ENCODE results near the gene USB1.
A peak's percentile ranks its signal among the peaks of the same experiment; 100 is the strongest.
"Not testable (repeated sequence)": the region's sequence is repeated elsewhere in the genome, so short reads cannot be mapped to it uniquely, and the experiment has no call there.

The USB1 gene

GRCh38 chr16:57996406-57997175, 4.6 kb upstream of the USB1 start:
- DNase-seq, result no peak

- no peak for DNase-seq
Observed at GRCh38 chr16:57997176-57997527, 4.1 kb upstream of the USB1 start.

- DNase-seq, result no peak
Observed at GRCh38 chr16:57997528-57998265, 3.5 kb upstream of the USB1 start.

- DNase-seq, result peak; percentile 81 to 83
Observed at GRCh38 chr16:57998486-57998885, 2.7 kb upstream of the USB1 start.

- no peak for DNase-seq
Observed at GRCh38 chr16:57998992-57999365, 2.2 kb upstream of the USB1 start.

- peak; percentile 3 to 38 for DNase-seq
Observed at GRCh38 chr16:57999366-57999970, 1.7 kb upstream of the USB1 start.

- no peak for DNase-seq
Observed at GRCh38 chr16:57999971-58000705, 1.1 kb upstream of the USB1 start, which contains the start of gene ZNF319. Gene ZNF319 (minus strand): TSS chr16:58000672. CDS start chr16:57998265, 2,407 bp downstream.

- DNase-seq, result no peak
Observed at GRCh38 chr16:58001781-58002415, 691 bp downstream of the USB1 start.

- DNase-seq, result no peak
Observed at GRCh38 chr16:58002416-58002800, 1.2 kb downstream of the USB1 start.

- DNase-seq, result no peak
Observed at GRCh38 chr16:58002936-58003335, 1.7 kb downstream of the USB1 start.

GRCh38 chr16:58004736-58005135, 3.5 kb downstream of the USB1 start:
- not testable (repeated sequence) for DNase-seq

GRCh38 chr16:58009856-58010416, 8.7 kb downstream of the USB1 start:
- no peak for DNase-seq

- no peak for DNase-seq
Observed at GRCh38 chr16:58010886-58011285, 9.7 kb downstream of the USB1 start.

GRCh38 chr16:58011652-58012051, 10.4 kb downstream of the USB1 start:
- no peak for DNase-seq

GRCh38 chr16:58012481-58012880, 11.3 kb downstream of the USB1 start:
- DNase-seq, result no peak

- no peak for DNase-seq
Observed at GRCh38 chr16:58013201-58013956, 12.2 kb downstream of the USB1 start.

GRCh38 chr16:58016840-58017446, 15.7 kb downstream of the USB1 start:
- no peak for DNase-seq

- DNase-seq, result no peak
Observed at GRCh38 chr16:58018803-58019202, 17.6 kb downstream of the USB1 start.

GRCh38 chr16:58019866-58020538, 18.8 kb downstream of the USB1 start:
- DNase-seq, result no peak
